GM21825 (cell line): ENCODE data around the gene MAP3K6.

Source experiments
- ATAC-seq: cut with Tn5 transposase; IDR thresholded peaks from one replicate; pipeline ENCODE4 v1.9.1; 2021; ENCODE audit warnings: mild to moderate bottlenecking, moderate library complexity; ENCODE audit not compliant: unreplicated experiment

Gene MAP3K6

GRCh38 chr1:27356619-27357280 lies 10.0 kb downstream of the MAP3K6 start:
- ATAC-seq = no peak

- ATAC-seq = no peak
Observed at GRCh38 chr1:27356277-27356618, 10.5 kb downstream of the MAP3K6 start.

- no peak for ATAC-seq
Observed at GRCh38 chr1:27355683-27356082, 11.1 kb downstream of the MAP3K6 start.

- ATAC-seq = no peak
Observed at GRCh38 chr1:27353629-27354028, 13.1 kb downstream of the MAP3K6 start.

- no peak for ATAC-seq
Observed at GRCh38 chr1:27353166-27353565, 13.6 kb downstream of the MAP3K6 start.

GRCh38 chr1:27351541-27352107 lies 15.1 kb downstream of the MAP3K6 start:
- ATAC-seq = no peak

- ATAC-seq = no peak
Observed at GRCh38 chr1:27350663-27351540, 15.9 kb downstream of the MAP3K6 start.

GRCh38 chr1:27349784-27350662 lies 16.7 kb downstream of the MAP3K6 start:
- no peak for ATAC-seq

GRCh38 chr1:27348861-27349783 lies 17.6 kb downstream of the MAP3K6 start:
- ATAC-seq = no peak

GRCh38 chr1:27346991-27347624 lies 19.7 kb downstream of the MAP3K6 start:
- no peak for ATAC-seq

- ATAC-seq = no peak
Observed at GRCh38 chr1:27346357-27346756, 20.4 kb downstream of the MAP3K6 start.

- ATAC-seq = no peak
Observed at GRCh38 chr1:27345272-27345671, 21.5 kb downstream of the MAP3K6 start.

GRCh38 chr1:27343639-27344025 lies 23.1 kb downstream of the MAP3K6 start:
- no peak for ATAC-seq

GRCh38 chr1:27342778-27343638 lies 23.8 kb downstream of the MAP3K6 start:
- no peak for ATAC-seq

GRCh38 chr1:27342391-27342777 lies 24.4 kb downstream of the MAP3K6 start:
- ATAC-seq = no peak

- peak; percentile 51 for ATAC-seq
Observed at GRCh38 chr1:27341525-27342252, 25.1 kb downstream of the MAP3K6 start, which contains the start of gene SYTL1. SYTL1 (plus strand) TSS chr1:27342022; CDS start chr1:27345335, 3,313 bp downstream.

GRCh38 chr1:27339213-27339612 lies 27.5 kb downstream of the MAP3K6 start:
- no peak for ATAC-seq

- no peak for ATAC-seq
Observed at GRCh38 chr1:27338751-27339150, 28.0 kb downstream of the MAP3K6 start.
